HCT116 (cell line): ENCODE measurements around the gene SUGCT. TPM values are rescaled to one million over a fixed set of nuclear protein-coding genes. Genes with fewer than 3 reads are reported as not detected.

Experiments used
- ATAC-seq: fragments of 200-7000 bp; cut with Tn5 transposase; 2 replicates; pipeline ENCODE4 v1.9.1; 2020; ENCODE audit warnings: mild to moderate bottlenecking, moderate library complexity
- BruUV-seq: library from RNA; stranded (reverse); fragments of 400-500 nt; replicated peaks from 2 replicates; lab custom pipeline; 2021; lab: Mats Ljungman, UMichigan
- CTCF ChIA-PET: fragments of 300-600 bp; sonication (Branson Sonifier 250); formaldehyde crosslinking; loops from one replicate; lab custom pipeline; 2021; ENCODE audit warnings: antibody characterized with exemption; lab: Charles Lee
- POLR2A ChIA-PET: fragments of 300-600, 350-600 bp; sonication (Branson Sonifier 250); formaldehyde crosslinking; loops from one replicate; lab custom pipeline; 2021; ENCODE audit warnings: antibody characterized with exemption; lab: Charles Lee
- RAD21 ChIA-PET, 2 experiments: fragments of 300-600 bp; sonication (Branson Sonifier 250); formaldehyde crosslinking; loops; one replicate each; lab custom pipeline; 2023; ENCODE audit warnings: low total read pairs in 2 of 2; ENCODE audit not compliant: uncharacterized antibody in 2 of 2, unreplicated experiment in 2 of 2, low non-redundant PET in 1 of 2; lab: Charles Lee
- DNase-seq: peaks from one replicate; pipeline ENCODE4 v3.0.0-alpha.2; 2010; ENCODE audit warnings: low read depth, low spot score
- H2AFZ ChIP-seq: fragments of 200-600 bp; shearing (Covaris generic), sonication (generic); 2 replicates; pipeline ENCODE4 v1.6.1; 2017; ENCODE audit warnings: low read depth, mixed run types, mixed read lengths, antibody characterized with exemption, low read length; ENCODE audit not compliant: poor library complexity, severe bottlenecking
- H3K27ac ChIP-seq: 2 replicates; pipeline ENCODE4 v1.5.1; 2012; ENCODE audit warnings: low read depth, low read length
- H3K27me3 ChIP-seq: fragments of 200-600 bp; sonication (generic); 2 replicates; pipeline ENCODE4 v1.6.1; 2016; ENCODE audit warnings: mixed run types, low read length, mixed read lengths; ENCODE audit not compliant: insufficient read depth
- H3K36me3 ChIP-seq, 2 experiments: fragments of 200-500 bp in 1 of 2; fragments of 200-600 bp in 1 of 2; sonication (Bioruptor generic) in 1 of 2; sonication (generic) in 1 of 2; 2 replicates each; pipeline versions ENCODE4 v1.5.1 to v1.6.1; 2014 to 2016; ENCODE audit warnings: low read length in 2 of 2, inconsistent platforms in 1 of 2, mixed read lengths in 1 of 2, mixed run types in 1 of 2; ENCODE audit not compliant: insufficient read depth in 2 of 2, control insufficient read depth in 1 of 2
- H3K4me1 ChIP-seq, 2 experiments: fragments of 200-600 bp in 1 of 2; sonication (generic) in 1 of 2; 2 replicates each; pipeline versions ENCODE4 v1.5.1 to v1.6.1; 2012 to 2017; ENCODE audit warnings: low read length in 2 of 2, inconsistent platforms in 1 of 2, mild to moderate bottlenecking in 1 of 2, mixed read lengths in 1 of 2, mixed run types in 1 of 2, moderate library complexity in 1 of 2; ENCODE audit not compliant: insufficient read depth in 2 of 2, control insufficient read depth in 1 of 2
- H3K4me2 ChIP-seq: fragments of 200-600 bp; sonication (generic); 2 replicates; pipeline ENCODE4 v1.6.1; 2017; ENCODE audit warnings: mixed run types, low read length, mixed read lengths
- H3K4me3 ChIP-seq, 2 experiments: fragments of 200-600 bp in 1 of 2; sonication (generic) in 1 of 2; replicated peaks in 1 of 2; 2 replicates each; pipeline ENCODE4 v1.5.1; 2011 to 2016; ENCODE audit warnings: low read length in 2 of 2, control low read depth in 1 of 2, low read depth in 1 of 2, mild to moderate bottlenecking in 1 of 2, mixed read lengths in 1 of 2, mixed run types in 1 of 2
- H3K79me2 ChIP-seq: fragments of 200-600 bp; sonication (generic); 2 replicates; pipeline ENCODE4 v1.6.1; 2017; ENCODE audit warnings: mild to moderate bottlenecking, mixed run types, low read length, moderate library complexity, mixed read lengths; ENCODE audit not compliant: insufficient read depth
- H3K9ac ChIP-seq: fragments of 200-600 bp; sonication (generic); 2 replicates; pipeline ENCODE4 v1.6.1; 2016; ENCODE audit warnings: low read length, mixed read lengths
- H3K9me2 ChIP-seq: fragments of 200-600 bp; sonication (generic), shearing (Covaris generic); 2 replicates; pipeline ENCODE4 v1.6.1; 2017; ENCODE audit warnings: mixed run types, mild to moderate bottlenecking, moderate library complexity; ENCODE audit not compliant: insufficient read depth
- H3K9me3 ChIP-seq, 2 experiments: fragments of 200-500 bp in 1 of 2; fragments of 200-600 bp in 1 of 2; sonication (Bioruptor generic) in 1 of 2; sonication (generic) in 1 of 2; 2 replicates each; pipeline ENCODE4 v1.6.1; 2014 to 2017; ENCODE audit warnings: low read length in 2 of 2, mixed read lengths in 2 of 2, inconsistent platforms in 1 of 2, low read depth in 1 of 2, mild to moderate bottlenecking in 1 of 2, mixed run types in 1 of 2, moderate library complexity in 1 of 2; ENCODE audit not compliant: control insufficient read depth in 1 of 2, insufficient read depth in 1 of 2
- H4K20me1 ChIP-seq: fragments of 200-600 bp; sonication (generic), shearing (Covaris generic); 2 replicates; pipeline ENCODE4 v1.6.1; 2017; ENCODE audit warnings: mixed run types, mild to moderate bottlenecking, moderate library complexity; ENCODE audit not compliant: insufficient read depth
- ATF3 ChIP-seq: IDR thresholded peaks from 2 replicates; pipeline ENCODE4 v1.6.1; 2012
- CBX3 ChIP-seq: IDR thresholded peaks from 2 replicates; pipeline ENCODE4 v1.6.1; 2012; ENCODE audit warnings: low read depth
- CEBPB ChIP-seq: IDR thresholded peaks from 2 replicates; pipeline ENCODE4 v1.6.1; 2012; ENCODE audit warnings: low read depth
- MAX ChIP-seq: IDR thresholded peaks from 2 replicates; pipeline ENCODE4 v1.6.1; 2012
- POLR2A ChIP-seq: IDR thresholded peaks from 2 replicates; pipeline ENCODE4 v1.7.0; 2011; ENCODE audit warnings: borderline replicate concordance; ENCODE audit not compliant: insufficient read depth, insufficient read length; ENCODE audit errors: extremely low read depth
- POLR2AphosphoS5 ChIP-seq: IDR thresholded peaks from 2 replicates; pipeline ENCODE4 v1.6.1; 2011; ENCODE audit warnings: mild to moderate bottlenecking, low read depth, low read length, moderate library complexity
- REST ChIP-seq: IDR thresholded peaks from 2 replicates; pipeline ENCODE4 v1.6.1; 2012; ENCODE audit warnings: low read depth
- SIN3A ChIP-seq: IDR thresholded peaks from 2 replicates; pipeline ENCODE4 v1.6.1; 2012; ENCODE audit warnings: low read depth
- SP1 ChIP-seq: IDR thresholded peaks from 2 replicates; pipeline ENCODE4 v1.6.1; 2012; ENCODE audit warnings: low read depth
- SRF ChIP-seq: IDR thresholded peaks from 2 replicates; pipeline ENCODE4 v1.6.1; 2012; ENCODE audit warnings: low read depth
- TCF7L2 ChIP-seq: IDR thresholded peaks from 2 replicates; pipeline ENCODE4 v1.7.0; 2011; ENCODE audit warnings: borderline replicate concordance, inconsistent platforms; ENCODE audit not compliant: insufficient read depth, insufficient read length; ENCODE audit errors: extremely low read depth
- YY1 ChIP-seq: IDR thresholded peaks from 2 replicates; pipeline ENCODE4 v1.6.1; 2011; ENCODE audit warnings: low read length, low read depth, moderate library complexity, mild to moderate bottlenecking; ENCODE audit not compliant: insufficient replicate concordance; ENCODE audit errors: extremely low read depth
- ZFX ChIP-seq: fragments of 450-650 bp; IDR thresholded peaks from 2 replicates; pipeline ENCODE4 v1.6.1; 2017
- ZNF274 ChIP-seq: fragments of 200-500 bp; sonication (Bioruptor generic); IDR thresholded peaks from 2 replicates; pipeline ENCODE4 v1.6.1; 2014; ENCODE audit warnings: mild to moderate bottlenecking, low read depth, low read length, inconsistent platforms
- intact Hi-C: fragments of 100-400 bp; cut with micrococcal nuclease; formaldehyde crosslinking; loops from 2 replicates; pipeline ENCODE4 v1.10.0; 2022
- total RNA-seq: library from RNA; stranded (reverse); gene quantifications from one replicate; pipeline ENCODE4 v1.2.1, GENCODE V29; 2021; ENCODE audit not compliant: unreplicated experiment

Gene SUGCT
- total RNA-seq, 1 experiment from 2014 or later = 4.4 TPM

- Histone ChIP-seq H3K4me1 (no peaks in the 10 kb centered on the region), H3K79me2 (no peaks in the 10 kb centered on the region), H4K20me1 (no peaks in the 10 kb centered on the region), H3K4me2 (no peak overlapping the region), H3K27ac (no peak overlapping the region), H3K9me3 (no peaks in the 10 kb centered on the region), H3K9ac (no peak overlapping the region), H3K4me3 (no peak overlapping the region), H2AFZ (no peak overlapping the region), H3K9me2 (no peaks in the 10 kb centered on the region), H3K27me3 (no peaks in the 10 kb centered on the region), H3K36me3 (no peaks in the 10 kb centered on the region)
- RAD21 ChIA-PET = no interaction called here
- ATAC-seq = no peak
- intact Hi-C loops = no loop called here
- CTCF ChIA-PET = no interaction called here
- TF ChIP-seq CEBPB (no peak), YY1 (no peak), POLR2AphosphoS5 (no peak), POLR2A (no peak), TCF7L2 (no peak), CBX3 (no peak), SIN3A (no peak), MAX (no peak), ZFX (no peak), REST (no peak), ZNF274 (no peak), SP1 (no peak), SRF (no peak), ATF3 (no peak)
- no peak for DNase-seq
- no TSS peak for BruUV-seq
- POLR2A ChIA-PET = no interaction called here
Observed at GRCh38 chr7:40429826-40430225, 295.0 kb downstream of the SUGCT start.
